Loucy (cell line): ENCODE results near the gene SUDS3.

Experiments
- H2AFZ ChIP-seq: fragments of 200-600 bp; sonication (generic); 2 replicates; pipeline ENCODE4 v1.6.0; 2016; ENCODE audit warnings: antibody characterized with exemption, mild to moderate bottlenecking, low read length, moderate library complexity
- H3F3A ChIP-seq: fragments of 200-600 bp; 2 replicates; pipeline ENCODE4 v1.6.0; 2016; ENCODE audit warnings: antibody characterized with exemption, low read depth, mild to moderate bottlenecking
- H3K27me3 ChIP-seq: fragments of 200-600 bp; sonication (generic); 2 replicates; pipeline ENCODE4 v1.6.1; 2014; ENCODE audit warnings: low read length, mild to moderate bottlenecking; ENCODE audit not compliant: insufficient read depth, poor library complexity, severe bottlenecking
- H3K36me3 ChIP-seq: fragments of 200-600 bp; sonication (generic); 2 replicates; pipeline ENCODE4 v1.6.1; 2016; ENCODE audit warnings: low read length; ENCODE audit not compliant: insufficient read depth
- H3K4me1 ChIP-seq: fragments of 200-600 bp; sonication (generic); 2 replicates; pipeline ENCODE4 v1.5.1; 2014; ENCODE audit warnings: low read length, mild to moderate bottlenecking; ENCODE audit not compliant: insufficient read depth, poor library complexity, severe bottlenecking
- H3K4me2 ChIP-seq: fragments of 200-600 bp; sonication (generic); 2 replicates; pipeline ENCODE4 v1.6.0; 2014; ENCODE audit warnings: antibody characterized with exemption, low read length, low read depth, mild to moderate bottlenecking; ENCODE audit not compliant: poor library complexity, severe bottlenecking
- H3K4me3 ChIP-seq: fragments of 200-600 bp; sonication (generic); 2 replicates; pipeline ENCODE4 v1.5.1; 2014; ENCODE audit warnings: low read length, mild to moderate bottlenecking, mixed read lengths; ENCODE audit not compliant: poor library complexity, severe bottlenecking
- H3K79me2 ChIP-seq: fragments of 200-600 bp; sonication (generic); 2 replicates; pipeline ENCODE4 v1.6.1; 2014; ENCODE audit warnings: low read length; ENCODE audit not compliant: insufficient read depth
- H3K9ac ChIP-seq: fragments of 200-600 bp; sonication (generic); 2 replicates; pipeline ENCODE4 v1.6.0; 2014; ENCODE audit warnings: mild to moderate bottlenecking, low read depth, low read length, moderate library complexity; ENCODE audit not compliant: poor library complexity, severe bottlenecking
- H3K9me2 ChIP-seq: fragments of 200-600 bp; sonication (generic); replicated peaks from 2 replicates; pipeline ENCODE4 v1.6.1; 2016; ENCODE audit warnings: low read depth, low read length, mixed read lengths
- H3K9me3 ChIP-seq: fragments of 200-600 bp; sonication (generic); 2 replicates; pipeline ENCODE4 v1.6.1; 2014; ENCODE audit warnings: mild to moderate bottlenecking, antibody characterized with exemption, low read length, low read depth; ENCODE audit not compliant: insufficient read depth
- H4K20me1 ChIP-seq: fragments of 200-600 bp; sonication (generic); 2 replicates; pipeline ENCODE4 v1.6.0; 2014; ENCODE audit warnings: antibody characterized with exemption, low read length, mild to moderate bottlenecking; ENCODE audit not compliant: insufficient read depth, poor library complexity, severe bottlenecking
- EZH2phosphoT487 ChIP-seq: fragments of 200-600 bp; IDR thresholded peaks from 2 replicates; pipeline ENCODE4 v1.6.1; 2018; ENCODE audit warnings: antibody characterized with exemption, mild to moderate bottlenecking, moderate library complexity, borderline replicate concordance
- TF ChIP-seq, protein P1 (sequence below): fragments of 200-600 bp; sonication (generic); conservative IDR thresholded peaks from 2 replicates; pipeline ENCODE4 v1.5.1; 2014; ENCODE audit warnings: mild to moderate bottlenecking, antibody characterized with exemption, low read length

Gene SUDS3

DNA sequence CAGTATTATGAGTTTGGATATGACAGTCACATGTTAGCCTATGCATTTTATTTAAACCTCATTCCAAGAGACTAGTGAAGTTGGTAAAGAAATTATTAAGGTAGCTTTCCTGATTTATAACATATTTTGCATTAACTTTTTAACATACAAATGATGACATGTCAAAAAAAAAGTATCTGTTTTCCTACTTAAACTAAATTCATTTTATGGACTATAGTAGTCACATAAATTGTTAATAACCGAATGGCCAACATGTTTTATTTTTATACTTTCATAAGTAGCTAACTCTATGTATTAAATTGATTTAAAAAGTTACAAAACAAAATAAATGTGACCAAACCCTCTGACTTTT lies 18.4 kb upstream of the SUDS3 start:
- H3K9ac ChIP-seq: peak overlapping the region; percentile 83
- H3K9me3 ChIP-seq: no peaks in the 10 kb centered on the region; the same call in 1 of the 2 replicates
- no peaks in the 10 kb centered on the region for H3K36me3 ChIP-seq
- peak overlapping the region; percentile 83 for H3K4me3 ChIP-seq
- no peaks in the 10 kb centered on the region for H3K9me2 ChIP-seq
- H3K79me2 ChIP-seq: peaks cover 97% of the 10 kb centered on the region
- no peak overlapping the region for H2AFZ ChIP-seq
- H3K27me3 ChIP-seq: no peaks in the 10 kb centered on the region
- H3K4me2 ChIP-seq: peak overlapping the region; percentile 93
- H4K20me1 ChIP-seq: peaks cover 36% of the 10 kb centered on the region
- H3K4me1 ChIP-seq: peaks cover 49% of the 10 kb centered on the region
- TF ChIP-seq, protein P1, sequence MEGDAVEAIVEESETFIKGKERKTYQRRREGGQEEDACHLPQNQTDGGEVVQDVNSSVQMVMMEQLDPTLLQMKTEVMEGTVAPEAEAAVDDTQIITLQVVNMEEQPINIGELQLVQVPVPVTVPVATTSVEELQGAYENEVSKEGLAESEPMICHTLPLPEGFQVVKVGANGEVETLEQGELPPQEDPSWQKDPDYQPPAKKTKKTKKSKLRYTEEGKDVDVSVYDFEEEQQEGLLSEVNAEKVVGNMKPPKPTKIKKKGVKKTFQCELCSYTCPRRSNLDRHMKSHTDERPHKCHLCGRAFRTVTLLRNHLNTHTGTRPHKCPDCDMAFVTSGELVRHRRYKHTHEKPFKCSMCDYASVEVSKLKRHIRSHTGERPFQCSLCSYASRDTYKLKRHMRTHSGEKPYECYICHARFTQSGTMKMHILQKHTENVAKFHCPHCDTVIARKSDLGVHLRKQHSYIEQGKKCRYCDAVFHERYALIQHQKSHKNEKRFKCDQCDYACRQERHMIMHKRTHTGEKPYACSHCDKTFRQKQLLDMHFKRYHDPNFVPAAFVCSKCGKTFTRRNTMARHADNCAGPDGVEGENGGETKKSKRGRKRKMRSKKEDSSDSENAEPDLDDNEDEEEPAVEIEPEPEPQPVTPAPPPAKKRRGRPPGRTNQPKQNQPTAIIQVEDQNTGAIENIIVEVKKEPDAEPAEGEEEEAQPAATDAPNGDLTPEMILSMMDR: peak; percentile 11; the same call in 1 of the 2 replicates
- no peak for TF ChIP-seq EZH2phosphoT487
- 0 out of 2 replicates have a peak, but pooled peaks cover 2% of the 10 kb centered on the region for H3F3A ChIP-seq

DNA sequence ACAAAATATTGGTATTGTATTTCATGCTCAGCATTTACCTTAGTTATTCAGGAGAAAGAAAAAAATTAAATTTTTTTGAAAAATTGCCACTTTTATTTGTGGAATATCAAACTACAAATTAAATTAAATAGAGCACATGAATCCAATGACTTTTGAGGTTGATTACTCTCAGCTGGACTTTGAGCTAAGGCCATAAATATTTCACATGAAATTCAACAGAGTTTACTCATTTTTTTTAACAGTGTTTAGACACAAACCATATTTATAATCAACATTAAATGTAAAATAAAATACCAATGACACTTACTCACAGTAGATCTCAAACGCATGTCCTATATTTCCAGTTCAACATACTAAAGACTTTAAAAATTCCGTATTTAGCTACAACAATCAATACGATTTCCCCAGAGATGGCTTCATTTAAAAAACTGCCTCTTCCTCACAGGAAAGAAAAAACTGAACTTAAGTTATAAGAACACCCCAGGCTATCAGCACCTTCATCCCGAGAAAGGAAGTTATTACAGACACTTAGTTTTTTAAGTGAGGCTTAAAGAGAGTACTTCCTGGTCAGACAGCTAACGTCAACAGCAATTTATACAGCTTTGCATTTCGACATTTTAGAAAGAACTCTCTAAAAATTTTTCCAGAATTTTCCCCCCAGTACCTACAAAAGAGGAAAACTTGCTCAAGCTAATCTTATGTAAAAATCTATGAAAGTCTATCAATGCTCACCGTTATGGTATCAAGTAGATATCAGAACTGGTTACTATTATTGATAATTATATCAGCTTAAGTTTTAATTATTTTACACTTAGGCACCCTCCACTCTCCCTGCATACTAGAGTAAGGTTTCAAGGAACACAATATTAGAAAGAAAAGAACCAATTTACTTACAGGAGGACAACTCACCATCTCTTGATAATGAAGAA lies 17.5 kb upstream of the SUDS3 start:
- 0 out of 2 replicates have a peak, but pooled peaks cover 2% of the 10 kb centered on the region for H3F3A ChIP-seq
- H3K4me3 ChIP-seq: peak overlapping the region; percentile 83
- no peaks in the 10 kb centered on the region for H3K36me3 ChIP-seq
- peaks cover 97% of the 10 kb centered on the region for H3K79me2 ChIP-seq
- TF ChIP-seq, protein P1: no peak
- no peak for TF ChIP-seq EZH2phosphoT487
- H3K9ac ChIP-seq: peak overlapping the region; percentile 83
- peak overlapping the region; percentile 50; the same call in 1 of the 2 replicates for H2AFZ ChIP-seq
- peaks cover 29% of the 10 kb centered on the region for H4K20me1 ChIP-seq
- H3K4me1 ChIP-seq: peaks cover 42% of the 10 kb centered on the region
- no peaks in the 10 kb centered on the region for H3K9me2 ChIP-seq
- no peaks in the 10 kb centered on the region for H3K27me3 ChIP-seq
- H3K4me2 ChIP-seq: peak overlapping the region; percentile 93
- no peaks in the 10 kb centered on the region; the same call in 1 of the 2 replicates for H3K9me3 ChIP-seq

DNA sequence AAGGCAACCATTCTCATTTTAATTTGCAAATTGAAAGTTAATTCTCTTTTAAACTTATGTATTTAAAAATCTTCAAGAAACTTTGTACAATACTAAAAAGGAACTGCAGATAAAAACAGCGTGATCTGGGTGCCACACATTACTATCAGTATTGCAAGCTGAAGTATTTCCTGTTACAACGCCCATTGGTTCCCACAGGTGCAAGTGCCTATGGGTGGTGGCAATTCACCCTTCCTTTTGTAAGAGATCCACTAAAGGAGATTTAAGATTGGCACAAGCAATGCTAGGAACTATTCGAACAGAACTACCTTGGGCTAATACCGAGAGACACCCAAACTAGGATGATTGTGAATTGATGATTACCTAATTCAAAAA lies 16.8 kb upstream of the SUDS3 start:
- Histone ChIP-seq H3K27me3 (no peaks in the 10 kb centered on the region), H3F3A (0 out of 2 replicates have a peak, but pooled peaks cover 2% of the 10 kb centered on the region), H3K4me3 (peak overlapping the region; percentile 83), H3K79me2 (peaks cover 97% of the 10 kb centered on the region), H3K4me2 (peak overlapping the region; percentile 93), H3K9me3 (no peaks in the 10 kb centered on the region), H4K20me1 (peaks cover 24% of the 10 kb centered on the region), H3K4me1 (peaks cover 42% of the 10 kb centered on the region), H2AFZ (peak overlapping the region; percentile 50; the same call in 1 of the 2 replicates), H3K9ac (peak overlapping the region; percentile 83), H3K9me2 (no peaks in the 10 kb centered on the region), H3K36me3 (no peaks in the 10 kb centered on the region)
- no peak for TF ChIP-seq EZH2phosphoT487
- TF ChIP-seq, protein P1: no peak
